Ishikawa (cell line): ENCODE measurements around the gene CSRP3.

Source experiments
- EP300 ChIP-seq: IDR thresholded peaks from 2 replicates; pipeline ENCODE4 v1.6.1; 2012; ENCODE audit warnings: borderline replicate concordance
- TAF1 ChIP-seq: IDR thresholded peaks from 2 replicates; pipeline ENCODE4 v1.6.1; 2012; ENCODE audit warnings: low read depth, mild to moderate bottlenecking
- YY1 ChIP-seq: IDR thresholded peaks from 2 replicates; pipeline ENCODE4 v1.6.1; 2012; ENCODE audit warnings: low read depth
- ZBTB7A ChIP-seq: IDR thresholded peaks from 2 replicates; pipeline ENCODE4 v1.6.1; 2012; ENCODE audit warnings: low read depth

- TF ChIP-seq EP300 (no peak), ZBTB7A (no peak), TAF1 (no peak), YY1 (no peak)
Measured at GRCh38 chr11:19183646-19184045, 18.1 kb downstream of the CSRP3 start.
